Measurements from ENCODE around the gene RRAD.

RRAD gene

GRCh38 chr16:66933776-66934137, 8.4 kb upstream of the RRAD start:
- DNase-seq: no peak

GRCh38 chr16:66932076-66932475, 6.7 kb upstream of the RRAD start:
- DNase-seq: no peak

GRCh38 chr16:66931665-66932064, 6.3 kb upstream of the RRAD start:
- no peak for DNase-seq

GRCh38 chr16:66930189-66930588, 4.9 kb upstream of the RRAD start:
- DNase-seq: no peak

GRCh38 chr16:66928702-66929388, 3.5 kb upstream of the RRAD start:
- peak; percentile 14 for DNase-seq

- DNase-seq: no peak
These were observed 2.7 kb upstream of the RRAD start for GRCh38 chr16:66927918-66928649.

GRCh38 chr16:66926961-66927436, 1.7 kb upstream of the RRAD start:
- DNase-seq: peak; percentile 14

- DNase-seq: no peak
These were observed 1.0 kb upstream of the RRAD start for GRCh38 chr16:66926171-66926947.

GRCh38 chr16:66924527-66925321, 611 bp downstream of the RRAD start:
- peak; percentile 28 for DNase-seq

GRCh38 chr16:66923866-66924265, 1.5 kb downstream of the RRAD start:
- DNase-seq: no peak

GRCh38 chr16:66923247-66923731, 2.0 kb downstream of the RRAD start:
- no peak for DNase-seq

GRCh38 chr16:66921729-66922450, 3.4 kb downstream of the RRAD start:
- no peak for DNase-seq

GRCh38 chr16:66920924-66921680, 4.2 kb downstream of the RRAD start:
- DNase-seq: no peak

GRCh38 chr16:66920299-66920590, 5.1 kb downstream of the RRAD start:
- DNase-seq: no peak

GRCh38 chr16:66919569-66920298, 5.6 kb downstream of the RRAD start:
- DNase-seq: no peak

- DNase-seq: no peak
These were observed 6.3 kb downstream of the RRAD start, which contains the start of gene CDH16 for GRCh38 chr16:66918803-66919568. Gene CDH16, minus strand, starts transcription at chr16:66918885. Its CDS starts 820 bp downstream, at chr16:66918065.

GRCh38 chr16:66918355-66918754, 7.0 kb downstream of the RRAD start:
- no peak for DNase-seq

GRCh38 chr16:66917741-66918140, 7.6 kb downstream of the RRAD start:
- DNase-seq: no peak

GRCh38 chr16:66916518-66916917, 8.8 kb downstream of the RRAD start:
- no peak for DNase-seq

GRCh38 chr16:66915041-66915440, 10.3 kb downstream of the RRAD start:
- no peak for DNase-seq

Measured in CD4-positive, alpha-beta T cell treated with Interferon gamma for 1 hour (primary cell).